HS-5 (cell line): Measurements from ENCODE around the gene EXTL1.

Experiments used
- DNase-seq: peaks from one replicate; pipeline ENCODE4 v3.0.0-alpha.2; 2012; ENCODE audit warnings: low read depth

The EXTL1 gene

GRCh38 chr1:26044414-26044813, 22.8 kb downstream of the EXTL1 start:
- DNase-seq, result no peak

- no peak for DNase-seq
Measured at GRCh38 chr1:26044971-26045721, 23.6 kb downstream of the EXTL1 start.

DNA sequence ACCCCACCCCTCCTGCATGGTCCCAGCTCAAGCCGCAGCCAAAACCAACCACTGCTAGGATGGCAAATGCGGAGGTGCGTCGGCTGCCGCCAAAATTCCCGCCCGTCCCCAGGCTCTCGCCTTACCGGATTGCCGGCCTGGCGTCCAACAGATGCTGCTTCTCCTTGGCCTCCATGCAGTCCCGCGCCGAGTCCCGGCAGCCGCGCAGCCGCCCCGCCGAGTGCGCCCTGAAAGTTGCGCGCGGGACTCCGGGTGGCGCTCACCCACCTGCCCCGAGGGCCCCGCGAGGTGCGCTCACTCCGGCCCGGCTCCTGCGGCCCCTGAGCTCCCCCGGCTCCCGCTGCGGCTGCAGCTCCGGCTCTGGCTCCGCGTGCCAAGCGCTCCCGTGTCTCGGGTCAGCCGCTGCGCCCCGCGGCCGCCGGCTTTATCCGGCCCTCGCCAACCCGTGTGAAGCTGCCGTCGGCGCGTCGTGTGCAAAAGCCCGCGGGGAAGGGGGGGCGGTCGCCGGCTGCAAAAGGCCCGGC, 24.2 kb downstream of the EXTL1 start, which contains the start of gene SLC30A2:
SLC30A2 (minus strand) TSS at position 397 of the 524 bp plus-strand sequence; CDS start at position 175, 222 bp downstream.
- no peak for DNase-seq

DNA sequence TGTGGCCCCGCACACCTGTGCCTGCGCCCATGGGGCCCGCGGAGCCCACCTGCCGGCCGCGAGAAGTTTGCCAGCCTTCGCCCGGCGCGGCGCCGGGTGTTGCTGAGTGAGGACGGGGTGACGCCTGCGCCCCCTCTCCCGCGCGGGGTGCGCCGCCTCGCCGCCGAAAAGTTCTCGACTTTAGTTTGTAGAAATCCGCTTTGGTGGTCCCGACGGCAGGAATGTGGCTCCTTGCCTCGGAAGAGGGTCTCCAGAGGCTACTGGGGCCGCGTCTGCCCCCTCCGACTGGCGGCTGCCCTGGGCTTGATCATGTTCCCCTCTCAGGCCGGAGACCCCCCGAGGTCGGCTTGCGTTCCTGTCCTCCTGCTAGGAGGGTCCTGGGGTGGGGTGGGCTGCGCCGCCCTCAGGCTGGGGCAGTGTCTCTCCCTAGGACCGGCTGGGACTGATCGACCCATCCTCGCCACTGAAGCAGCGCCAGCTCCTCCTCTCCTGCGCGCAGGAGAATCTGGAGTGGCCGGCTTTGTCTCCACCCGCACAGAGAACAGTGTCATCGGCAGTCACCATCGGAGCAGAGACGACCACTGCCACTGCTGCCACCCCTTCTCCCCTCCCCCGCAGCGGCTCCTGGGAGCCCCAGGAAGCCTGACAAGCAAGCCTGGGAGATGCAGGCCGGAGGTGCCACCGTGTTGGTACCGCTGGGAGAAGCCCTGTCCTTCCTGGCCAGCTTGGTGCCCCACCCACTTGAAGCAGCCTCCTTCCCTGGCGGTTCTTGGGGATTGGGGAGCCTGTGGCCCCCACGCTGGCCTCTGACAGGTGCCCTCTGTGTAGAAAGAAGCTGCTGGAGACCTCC, 24.9 kb downstream of the EXTL1 start:
- DNase-seq, result no peak

GRCh38 chr1:26047278-26047874, 25.8 kb downstream of the EXTL1 start:
- DNase-seq, result no peak

GRCh38 chr1:26049531-26050247, 28.1 kb downstream of the EXTL1 start:
- no peak for DNase-seq

- no peak for DNase-seq
Measured at GRCh38 chr1:26050248-26050640, 28.7 kb downstream of the EXTL1 start.

DNA sequence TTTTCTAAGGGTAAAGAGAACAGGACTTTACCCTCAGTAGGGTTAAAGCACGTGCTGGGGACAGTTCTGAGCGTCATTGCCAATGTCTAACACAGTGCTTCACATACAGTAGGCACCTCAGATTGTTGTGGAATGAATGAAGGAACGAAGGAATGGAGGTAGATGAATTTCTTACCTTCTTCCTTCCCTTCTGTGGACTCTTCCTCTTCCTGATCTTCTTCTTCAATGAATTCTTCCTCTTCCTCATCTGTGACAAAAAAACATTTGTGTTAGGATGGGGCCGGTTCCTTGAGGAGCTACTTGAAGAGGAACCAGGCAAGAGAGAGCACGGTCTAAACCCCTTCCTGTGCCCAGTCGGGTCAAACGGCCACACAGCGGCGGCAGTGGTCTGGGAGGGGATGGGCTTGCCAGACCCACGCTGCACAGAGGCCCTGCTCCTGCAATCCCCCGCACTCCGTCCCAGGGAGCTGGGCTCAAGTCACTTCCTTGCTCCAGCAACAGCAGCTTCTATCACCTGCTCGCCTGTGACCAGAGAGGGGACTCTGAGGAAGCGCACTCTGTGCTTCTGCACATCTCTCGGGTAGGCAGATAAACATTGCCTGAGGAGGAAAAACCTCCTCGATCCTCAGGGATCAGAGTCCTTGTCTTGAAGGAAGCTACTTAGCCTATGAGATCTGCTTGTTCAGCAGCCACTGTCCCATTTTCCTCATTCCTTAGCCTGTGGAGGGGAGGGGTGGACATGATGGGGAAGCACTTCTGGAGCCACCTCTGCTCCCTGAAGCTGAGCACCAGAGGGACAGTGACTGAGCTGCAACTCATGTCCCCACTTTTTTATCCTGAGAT, 32.4 kb downstream of the EXTL1 start:
- no peak for DNase-seq

- no peak for DNase-seq
Measured at GRCh38 chr1:26055041-26055440, 33.5 kb downstream of the EXTL1 start.

GRCh38 chr1:26057189-26057588, 35.6 kb downstream of the EXTL1 start:
- no peak for DNase-seq

DNA sequence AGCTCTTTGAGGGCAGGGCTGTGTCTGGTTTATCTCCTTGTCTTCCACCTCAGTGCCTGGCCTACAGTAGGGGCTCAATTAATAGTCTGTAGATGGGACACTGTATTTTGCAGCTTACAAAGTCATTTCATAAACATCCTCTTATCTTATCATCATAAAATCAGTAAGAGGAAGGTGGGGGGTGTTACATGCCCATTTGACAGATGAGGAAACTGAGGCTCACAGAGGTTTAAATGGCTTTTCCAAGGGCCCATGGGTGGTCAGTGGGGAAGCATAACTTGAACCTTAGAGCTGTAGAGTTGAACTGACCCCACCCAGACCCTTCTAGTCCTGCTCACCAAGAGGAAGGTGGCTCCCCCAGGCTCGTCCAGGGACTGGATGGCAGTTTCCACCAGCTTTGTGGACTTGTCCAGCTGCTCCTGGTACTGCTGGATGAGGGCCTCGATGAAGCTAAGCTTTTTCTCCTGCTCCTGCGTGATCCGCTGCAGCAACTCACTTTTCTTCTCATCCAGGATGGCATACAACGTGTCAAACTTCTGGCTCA, 36.5 kb downstream of the EXTL1 start:
- DNase-seq, result no peak

DNA sequence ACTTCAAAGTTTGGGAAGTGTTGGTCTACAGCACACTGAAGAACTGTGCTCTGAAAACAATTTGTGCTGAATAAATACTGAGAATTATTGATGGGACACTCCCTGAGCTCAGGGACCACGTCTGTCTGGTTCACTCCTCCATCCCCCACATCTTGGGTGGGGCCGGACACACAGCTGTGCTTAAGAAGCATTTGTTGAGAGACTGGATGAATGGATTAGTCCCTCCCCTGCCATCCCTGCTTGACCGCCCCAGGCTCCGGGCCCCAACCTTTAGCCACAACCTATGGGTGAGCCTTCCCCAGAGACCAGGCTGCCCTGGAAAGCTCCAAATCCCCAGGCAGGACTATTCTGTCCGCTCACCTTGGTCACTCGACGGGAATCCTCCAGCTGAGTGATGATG, 38.3 kb downstream of the EXTL1 start:
- no peak for DNase-seq

GRCh38 chr1:26060832-26061574, 39.4 kb downstream of the EXTL1 start:
- DNase-seq, result no peak

- DNase-seq, result no peak
Measured at GRCh38 chr1:26064553-26064952, 43.0 kb downstream of the EXTL1 start.

- no peak for DNase-seq
Measured at GRCh38 chr1:26066160-26066559, 44.6 kb downstream of the EXTL1 start.

GRCh38 chr1:26066857-26067256, 45.3 kb downstream of the EXTL1 start:
- DNase-seq, result no peak

GRCh38 chr1:26067432-26067911, 45.9 kb downstream of the EXTL1 start, which contains the start of gene TRIM63:
TRIM63 (minus strand) TSS chr1:26067630; CDS start chr1:26067494, 136 bp downstream.
- DNase-seq, result no peak

DNA sequence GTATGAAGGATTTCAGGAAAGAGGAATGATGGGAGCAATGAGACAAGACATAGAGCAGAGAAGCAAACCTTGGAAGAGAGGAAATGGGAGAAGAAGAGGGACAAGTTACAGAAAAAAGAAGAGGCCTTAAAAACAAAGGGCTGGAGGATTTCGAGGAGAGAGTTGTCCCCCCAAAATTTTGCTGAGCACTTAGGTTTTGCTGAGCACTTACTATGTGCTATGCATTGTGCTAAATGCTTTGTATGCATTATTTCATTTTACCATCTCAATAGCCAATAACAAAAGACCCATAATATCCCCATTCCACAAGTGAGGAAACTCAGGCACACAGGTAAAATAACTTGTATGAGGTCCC, 48.3 kb downstream of the EXTL1 start:
- DNase-seq, result no peak

DNA sequence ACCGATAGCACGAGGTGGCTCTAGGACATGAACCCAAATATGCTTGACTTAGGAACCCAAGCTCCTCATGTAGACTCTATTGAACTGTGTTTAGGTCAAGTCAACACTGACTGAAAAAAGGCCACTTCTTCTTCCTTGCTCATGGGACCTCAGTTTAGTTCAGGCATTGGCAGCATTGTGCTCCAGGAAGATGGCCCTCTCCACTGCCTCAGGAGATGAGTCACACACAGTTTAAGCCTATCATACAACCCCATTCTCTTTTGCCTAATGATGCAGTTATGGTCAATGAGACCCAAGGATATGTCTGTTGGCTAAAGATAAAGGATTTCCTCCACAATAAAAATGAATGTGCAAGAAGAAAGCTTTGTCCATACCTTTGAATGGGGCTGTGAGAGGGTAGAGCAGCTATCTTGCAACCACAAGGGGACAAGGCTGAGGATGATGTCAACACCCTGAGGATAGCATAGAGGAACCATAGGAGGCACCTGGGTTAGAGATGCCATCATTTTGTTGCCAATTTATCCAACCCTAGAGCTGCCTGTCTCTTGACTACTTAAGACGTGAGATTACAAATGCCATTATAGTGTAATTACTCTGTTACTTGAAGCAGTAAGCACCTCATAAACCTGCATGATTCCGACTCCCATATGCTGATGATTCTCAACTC, 48.9 kb downstream of the EXTL1 start:
- no peak for DNase-seq
